ENCODE measurements around the gene PEX11G. TPM values are rescaled to one million over a fixed set of nuclear protein-coding genes. Genes with fewer than 3 reads are reported as not detected.
A peak's percentile ranks its signal among the peaks of the same experiment; 100 is the strongest.

Gene PEX11G
- total and polyA plus RNA-seq, 2 donors from 2014 or later, result 7.8 to 20.8 TPM

DNA sequence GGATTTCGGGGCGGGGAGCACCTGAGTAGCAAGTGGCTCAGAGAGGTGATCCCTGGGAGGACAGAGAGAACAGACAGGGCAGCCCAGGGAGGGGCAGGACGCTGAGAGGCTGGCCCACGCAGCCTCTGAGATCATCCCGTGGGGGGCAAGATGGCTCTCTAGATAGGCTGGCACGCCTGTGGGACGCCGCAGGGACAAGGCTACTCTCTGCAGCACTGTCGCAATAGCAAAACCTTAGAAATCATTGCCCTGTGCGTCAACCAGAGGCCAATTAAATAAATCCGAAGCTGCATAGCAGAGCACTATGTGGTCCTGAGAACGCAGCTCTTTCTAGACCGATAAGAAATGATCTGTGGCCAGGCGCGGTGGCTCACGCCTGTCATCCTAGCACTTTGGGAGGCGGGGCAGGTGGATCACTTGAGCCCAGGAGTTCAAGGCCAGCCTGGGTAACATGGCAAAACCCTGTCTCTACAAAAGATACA is 5.1 kb downstream of the PEX11G start:
- DNase-seq, result no peak
- FAIRE-seq, result no peak
- H3K9ac ChIP-seq (ENCODE audit: low read length in 3 of 3), result no peak overlapping the region
- H3K27me3 ChIP-seq (ENCODE audit: control insufficient read depth, insufficient read depth, low read length), result no peaks in the 10 kb centered on the region
- H3K36me3 ChIP-seq (ENCODE audit: control insufficient read depth in 2 of 3, insufficient read depth in 3 of 3, low read length in 3 of 3), result no peaks in the 10 kb centered on the region
- no peak overlapping the region for H3K27ac ChIP-seq (ENCODE audit: low read depth in 2 of 2, low read length in 2 of 2)
- no peak overlapping the region for H3K4me3 ChIP-seq (ENCODE audit: low read length in 3 of 3)
- intact Hi-C loops (cut with DNase I), result no loop called here
- TF ChIP-seq, protein P1, sequence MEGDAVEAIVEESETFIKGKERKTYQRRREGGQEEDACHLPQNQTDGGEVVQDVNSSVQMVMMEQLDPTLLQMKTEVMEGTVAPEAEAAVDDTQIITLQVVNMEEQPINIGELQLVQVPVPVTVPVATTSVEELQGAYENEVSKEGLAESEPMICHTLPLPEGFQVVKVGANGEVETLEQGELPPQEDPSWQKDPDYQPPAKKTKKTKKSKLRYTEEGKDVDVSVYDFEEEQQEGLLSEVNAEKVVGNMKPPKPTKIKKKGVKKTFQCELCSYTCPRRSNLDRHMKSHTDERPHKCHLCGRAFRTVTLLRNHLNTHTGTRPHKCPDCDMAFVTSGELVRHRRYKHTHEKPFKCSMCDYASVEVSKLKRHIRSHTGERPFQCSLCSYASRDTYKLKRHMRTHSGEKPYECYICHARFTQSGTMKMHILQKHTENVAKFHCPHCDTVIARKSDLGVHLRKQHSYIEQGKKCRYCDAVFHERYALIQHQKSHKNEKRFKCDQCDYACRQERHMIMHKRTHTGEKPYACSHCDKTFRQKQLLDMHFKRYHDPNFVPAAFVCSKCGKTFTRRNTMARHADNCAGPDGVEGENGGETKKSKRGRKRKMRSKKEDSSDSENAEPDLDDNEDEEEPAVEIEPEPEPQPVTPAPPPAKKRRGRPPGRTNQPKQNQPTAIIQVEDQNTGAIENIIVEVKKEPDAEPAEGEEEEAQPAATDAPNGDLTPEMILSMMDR (IDR thresholded peaks at IDR 0.05; ENCODE audit: borderline replicate concordance, extremely low read depth, insufficient read depth), result no peak
- H3K9me3 ChIP-seq (ENCODE audit: control insufficient read depth in 2 of 3, insufficient read depth in 1 of 3, low read length in 3 of 3), result no peaks in the 10 kb centered on the region
- H3K4me1 ChIP-seq (ENCODE audit: control insufficient read depth in 2 of 3, insufficient read depth in 2 of 3, low read depth in 1 of 3, low read length in 3 of 3), result peaks cover 0 to 2% (median 0%) of the 10 kb centered on the region in 3 donors

DNA sequence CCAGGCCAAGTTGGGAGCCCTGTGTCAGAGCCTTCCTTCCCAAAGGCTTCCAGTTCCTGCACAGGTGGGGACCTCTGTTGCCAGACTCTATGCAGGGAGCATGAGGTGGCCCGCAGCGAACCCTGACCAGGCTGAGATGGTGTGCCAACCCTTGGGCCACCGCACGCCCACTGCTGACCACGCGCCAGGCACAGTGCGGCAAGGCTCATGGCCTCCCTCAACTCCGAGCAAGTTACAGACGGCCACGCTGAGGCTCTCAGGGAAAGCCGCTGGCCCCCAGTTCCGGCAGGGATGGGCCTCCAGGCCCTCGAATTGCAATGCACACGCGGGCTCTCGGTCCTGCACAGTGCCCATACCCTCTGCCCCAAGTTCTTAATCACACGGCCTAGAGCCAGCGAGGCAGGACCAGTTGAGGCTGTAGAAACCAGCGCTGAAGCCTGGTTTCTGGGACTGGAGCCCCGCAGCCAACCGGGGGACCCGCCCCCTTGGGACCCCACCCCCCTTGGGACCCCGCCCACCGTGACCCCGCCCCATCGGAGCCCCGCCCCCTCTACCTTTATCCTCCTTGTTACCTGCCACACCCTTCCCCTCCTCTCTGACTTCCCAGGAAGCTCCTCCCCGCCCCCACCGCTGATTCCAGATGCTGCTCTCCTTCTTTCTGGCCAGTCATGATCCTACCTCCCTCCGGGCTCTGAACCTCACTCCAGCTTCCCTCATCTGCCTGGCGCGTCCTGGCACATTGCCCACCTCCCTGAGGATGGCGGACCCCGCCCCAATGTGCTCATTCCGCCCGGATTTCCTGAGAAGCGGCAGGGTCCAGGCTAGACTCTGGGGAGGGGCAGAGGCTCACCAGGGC is 6.0 kb downstream of the PEX11G start:
- Histone ChIP-seq H3K36me3 (ENCODE audit: control insufficient read depth in 2 of 3, insufficient read depth in 3 of 3, low read length in 3 of 3) (no peaks in the 10 kb centered on the region), H3K4me3 (ENCODE audit: low read length in 3 of 3) (no peak overlapping the region), H3K9ac (ENCODE audit: low read length in 3 of 3) (no peak overlapping the region), H3K27ac (ENCODE audit: low read depth in 2 of 2, low read length in 2 of 2) (no peak overlapping the region), H3K4me1 (ENCODE audit: control insufficient read depth in 2 of 3, insufficient read depth in 2 of 3, low read depth in 1 of 3, low read length in 3 of 3) (peaks cover 0 to 2% (median 0%) of the 10 kb centered on the region in 3 donors), H3K27me3 (ENCODE audit: control insufficient read depth, insufficient read depth, low read length) (no peaks in the 10 kb centered on the region), H3K9me3 (ENCODE audit: control insufficient read depth in 2 of 3, insufficient read depth in 1 of 3, low read length in 3 of 3) (no peaks in the 10 kb centered on the region)
- intact Hi-C loops (cut with DNase I), result no loop called here
- TF ChIP-seq, protein P1 (IDR thresholded peaks at IDR 0.05; ENCODE audit: borderline replicate concordance, extremely low read depth, insufficient read depth), result no peak
- DNase-seq (peak in 3 of 5 donors; percentile 12 to 87 (median 62)), FAIRE-seq (no peak)

DNA sequence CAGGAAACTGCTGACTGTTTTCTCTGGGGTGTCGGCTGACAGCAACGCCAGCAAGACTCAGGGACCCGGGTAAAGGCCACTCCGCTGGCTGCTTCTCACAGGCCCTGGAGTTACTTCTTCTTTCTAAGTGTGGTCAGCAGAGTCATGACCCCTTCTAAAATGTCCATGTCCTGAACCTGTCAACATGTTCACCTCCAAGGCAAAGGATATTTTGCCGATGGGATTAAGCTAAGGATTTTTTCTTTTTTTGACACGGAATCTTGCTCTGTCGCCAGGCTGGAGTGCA is 7.9 kb downstream of the PEX11G start:
- no peak for FAIRE-seq

More for the DNA sequence above, 7.9 kb downstream of the PEX11G start:
- Histone ChIP-seq H3K27ac (ENCODE audit: low read depth in 2 of 2, low read length in 2 of 2) (no peak overlapping the region), H3K4me1 (ENCODE audit: control insufficient read depth in 2 of 3, insufficient read depth in 2 of 3, low read depth in 1 of 3, low read length in 3 of 3) (peaks cover 0 to 2% (median 0%) of the 10 kb centered on the region in 3 donors), H3K27me3 (ENCODE audit: control insufficient read depth, insufficient read depth, low read length) (no peaks in the 10 kb centered on the region), H3K4me3 (ENCODE audit: low read length in 3 of 3) (no peak overlapping the region), H3K9ac (ENCODE audit: low read length in 3 of 3) (peak overlapping the region in 1 of 3 donors; percentile 26), H3K36me3 (ENCODE audit: control insufficient read depth in 2 of 3, insufficient read depth in 3 of 3, low read length in 3 of 3) (no peaks in the 10 kb centered on the region), H3K9me3 (ENCODE audit: control insufficient read depth in 2 of 3, insufficient read depth in 1 of 3, low read length in 3 of 3) (no peaks in the 10 kb centered on the region)
- TF ChIP-seq, protein P1 (IDR thresholded peaks at IDR 0.05; ENCODE audit: borderline replicate concordance, extremely low read depth, insufficient read depth), result no peak
- intact Hi-C loops (cut with DNase I), result no loop called here
- peak in 1 of 5 donors; percentile 26 for DNase-seq
